Panc1 (cell line): ENCODE results near the gene KIRREL3. TPM values are rescaled to one million over a fixed set of nuclear protein-coding genes. Genes with fewer than 3 reads are reported as not detected.

ENCODE experiments used
- ATAC-seq: fragments of 200-7000 bp; cut with Tn5 transposase; 2 replicates; pipeline ENCODE4 v1.9.1; 2020; ENCODE audit warnings: mild to moderate bottlenecking, moderate library complexity
- BruUV-seq: library from RNA; stranded (reverse); fragments of 400-500 nt; replicated peaks from 2 replicates; lab custom pipeline; 2021; lab: Mats Ljungman, UMichigan
- CTCF ChIA-PET: fragments of 300-600 bp; sonication (Branson Sonifier 250); formaldehyde crosslinking; loops from one replicate; lab custom pipeline; 2022; ENCODE audit warnings: antibody characterized with exemption; lab: Charles Lee
- POLR2A ChIA-PET: fragments of 300-600 bp; sonication (Branson Sonifier 250); formaldehyde crosslinking; loops from one replicate; lab custom pipeline; 2022; ENCODE audit warnings: antibody characterized with exemption; lab: Charles Lee
- DNase-seq: peaks from one replicate; pipeline ENCODE4 v3.0.0-alpha.2; 2010; ENCODE audit warnings: low read depth, low spot score
- H3K27ac ChIP-seq: 2 replicates; pipeline ENCODE4 v1.5.1; 2011; ENCODE audit warnings: mild to moderate bottlenecking, low read length, inconsistent platforms
- H3K27me3 ChIP-seq: fragments of 200-500 bp; sonication (Bioruptor generic); 2 replicates; pipeline ENCODE4 v1.6.0; 2014; ENCODE audit warnings: low read length, inconsistent platforms; ENCODE audit not compliant: control insufficient read depth, insufficient read depth
- H3K36me3 ChIP-seq: fragments of 200-500 bp; sonication (Bioruptor generic); 2 replicates; pipeline ENCODE4 v1.5.1; 2014; ENCODE audit warnings: inconsistent platforms, mild to moderate bottlenecking, low read length, moderate library complexity; ENCODE audit not compliant: control insufficient read depth, insufficient read depth
- H3K4me1 ChIP-seq: 2 replicates; pipeline ENCODE4 v1.5.1; 2011; ENCODE audit warnings: inconsistent platforms, mild to moderate bottlenecking, low read length, moderate library complexity; ENCODE audit not compliant: control insufficient read depth, insufficient read depth
- H3K4me3 ChIP-seq, 2 experiments: 2 replicates each; pipeline ENCODE4 v1.5.1; 2011 to 2012; ENCODE audit warnings: low read depth in 2 of 2, low read length in 2 of 2, mild to moderate bottlenecking in 2 of 2, inconsistent platforms in 1 of 2, moderate library complexity in 1 of 2
- H3K9me3 ChIP-seq: fragments of 200-500 bp; sonication (Bioruptor generic); 2 replicates; pipeline ENCODE4 v1.5.1; 2014; ENCODE audit warnings: low read depth, mild to moderate bottlenecking, inconsistent platforms, low read length, moderate library complexity; ENCODE audit not compliant: control insufficient read depth, insufficient read depth
- CTCF ChIP-seq: fragments of 450-650 bp; IDR thresholded peaks from 2 replicates; pipeline ENCODE4 v1.5.1; 2017; ENCODE audit warnings: mild to moderate bottlenecking
- POLR2AphosphoS5 ChIP-seq: IDR thresholded peaks from 2 replicates; pipeline ENCODE4 v1.6.1; 2012; ENCODE audit warnings: mild to moderate bottlenecking, low read depth, low read length, moderate library complexity
- REST ChIP-seq, 2 experiments: IDR thresholded peaks; 2 replicates each; pipeline ENCODE4 v1.6.1; 2011 to 2012; ENCODE audit warnings: low read depth in 2 of 2, control low read depth in 1 of 2, low read length in 1 of 2, mild to moderate bottlenecking in 1 of 2, moderate library complexity in 1 of 2; ENCODE audit not compliant: insufficient read depth in 1 of 2
- SIN3A ChIP-seq: IDR thresholded peaks from 2 replicates; pipeline ENCODE4 v1.6.1; 2012; ENCODE audit warnings: low read depth, mild to moderate bottlenecking, low read length, moderate library complexity, borderline replicate concordance; ENCODE audit not compliant: insufficient read depth
- TCF7L2 ChIP-seq: IDR thresholded peaks from 2 replicates; pipeline ENCODE4 v1.6.1; 2011; ENCODE audit warnings: mild to moderate bottlenecking, low read depth, low read length, inconsistent platforms
- in situ Hi-C: cut with HindIII; loops from 2 replicates; pipeline ENCODE4 v1.10.0; 2016; ENCODE audit warnings: low sequenced_read_pairs, low pct_unique_long_range_greater_than_20kb
- intact Hi-C: fragments of 100-400 bp; cut with micrococcal nuclease; formaldehyde crosslinking; loops from one replicate; pipeline ENCODE4 v1.10.0; 2022; ENCODE audit not compliant: unreplicated experiment
- total RNA-seq: library from RNA; stranded (reverse); gene quantifications from one replicate; pipeline ENCODE4 v1.2.1, GENCODE V29; 2021; ENCODE audit not compliant: unreplicated experiment

KIRREL3 gene
- total RNA-seq, 1 experiment from 2014 or later, result 0.36 TPM

- H3K27ac ChIP-seq, result no peak overlapping the region
- H3K4me3 ChIP-seq, result no peak overlapping the region
- in situ Hi-C loops (no loop called here), intact Hi-C loops (no loop called here)
- DNase-seq (no peak), ATAC-seq (no peak)
- POLR2A ChIA-PET, result no interaction called here
- H3K27me3 ChIP-seq, result no peaks in the 10 kb centered on the region
- CTCF ChIA-PET, result no interaction called here
- peaks cover 3% of the 10 kb centered on the region; the same call in 1 of the 2 replicates for H3K36me3 ChIP-seq
- H3K9me3 ChIP-seq, result no peaks in the 10 kb centered on the region
- TF ChIP-seq POLR2AphosphoS5 (no peak), REST (IDR thresholded peaks at IDR 0.05; ENCODE audit: insufficient read depth in 1 of 2, low read depth in 2 of 2, low read length in 1 of 2) (no peak)
- no TSS peak for BruUV-seq
- H3K4me1 ChIP-seq, result no peaks in the 10 kb centered on the region
Measured at GRCh38 chr11:126413843-126414405, 586.6 kb downstream of the KIRREL3 start.

GRCh38 chr11:126413426-126413825 lies 587.1 kb downstream of the KIRREL3 start:
- Histone ChIP-seq H3K27me3 (no peaks in the 10 kb centered on the region), H3K36me3 (peaks cover 3% of the 10 kb centered on the region; the same call in 1 of the 2 replicates), H3K4me3 (no peak overlapping the region), H3K9me3 (no peaks in the 10 kb centered on the region), H3K27ac (no peak overlapping the region), H3K4me1 (no peaks in the 10 kb centered on the region)
- intact Hi-C loops (no loop called here), in situ Hi-C loops (no loop called here)
- no TSS peak for BruUV-seq
- ChIA-PET CTCF (interaction anchor here (0.5 kb wide), 1 partner anchor 98 kb away, joined by 4 read pairs; no protein-coding TSS in a partner anchor), POLR2A (no interaction called here)
- ATAC-seq, result no peak
- TF ChIP-seq CTCF, result no peak
- TF ChIP-seq REST (IDR thresholded peaks at IDR 0.05; ENCODE audit: insufficient read depth in 1 of 2, low read depth in 2 of 2, low read length in 1 of 2), result no peak
- no peak for TF ChIP-seq SIN3A
- no peak for TF ChIP-seq TCF7L2
- TF ChIP-seq POLR2AphosphoS5, result no peak
- DNase-seq, result no peak
